GM18951 (cell line): Measurements from ENCODE around the gene HLA-DOB.

Experiments used
- POLR2A ChIP-seq: IDR thresholded peaks from 4 replicates; pipeline ENCODE4 v1.6.1; 2011; ENCODE audit warnings: mild to moderate bottlenecking; ENCODE audit not compliant: insufficient read length, insufficient read depth; ENCODE audit errors: extremely low read depth
- in situ Hi-C: fragments of 300-500 bp; cut with MboI; formaldehyde crosslinking; loops from one replicate; pipeline ENCODE4 v1.12.0; 2022; ENCODE audit warnings: low sequenced_read_pairs, mixed read lengths, inconsistent platforms; ENCODE audit not compliant: unreplicated experiment

Gene HLA-DOB

DNA sequence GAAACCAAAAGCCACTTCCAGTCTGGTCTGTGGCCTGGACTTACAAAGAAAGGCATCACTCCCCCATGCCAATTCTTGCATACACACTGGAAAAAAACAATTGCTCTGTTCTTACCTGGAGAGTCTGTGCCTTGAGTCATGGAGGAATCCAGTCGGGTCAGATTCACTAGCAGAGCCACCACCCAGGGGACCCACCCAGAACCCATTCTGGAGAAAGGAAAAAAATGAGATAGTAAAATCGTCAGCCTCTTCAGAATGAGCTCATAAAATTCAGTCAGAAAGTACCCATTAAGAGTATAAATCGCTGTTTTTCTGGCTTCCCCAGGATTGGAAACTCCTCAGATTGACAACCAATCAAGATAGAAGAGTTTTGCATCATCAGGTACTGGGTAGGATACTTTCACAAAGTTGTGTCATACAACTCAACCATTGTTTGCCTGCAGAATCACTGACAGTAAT is at the start of gene HLA-DOB:
TSS of gene HLA-DOB (minus strand) at position 257 of the 459 bp plus-strand sequence. CDS start at position 206, 51 bp downstream.
- in situ Hi-C loops, result no loop called here
- no peak for TF ChIP-seq POLR2A

DNA sequence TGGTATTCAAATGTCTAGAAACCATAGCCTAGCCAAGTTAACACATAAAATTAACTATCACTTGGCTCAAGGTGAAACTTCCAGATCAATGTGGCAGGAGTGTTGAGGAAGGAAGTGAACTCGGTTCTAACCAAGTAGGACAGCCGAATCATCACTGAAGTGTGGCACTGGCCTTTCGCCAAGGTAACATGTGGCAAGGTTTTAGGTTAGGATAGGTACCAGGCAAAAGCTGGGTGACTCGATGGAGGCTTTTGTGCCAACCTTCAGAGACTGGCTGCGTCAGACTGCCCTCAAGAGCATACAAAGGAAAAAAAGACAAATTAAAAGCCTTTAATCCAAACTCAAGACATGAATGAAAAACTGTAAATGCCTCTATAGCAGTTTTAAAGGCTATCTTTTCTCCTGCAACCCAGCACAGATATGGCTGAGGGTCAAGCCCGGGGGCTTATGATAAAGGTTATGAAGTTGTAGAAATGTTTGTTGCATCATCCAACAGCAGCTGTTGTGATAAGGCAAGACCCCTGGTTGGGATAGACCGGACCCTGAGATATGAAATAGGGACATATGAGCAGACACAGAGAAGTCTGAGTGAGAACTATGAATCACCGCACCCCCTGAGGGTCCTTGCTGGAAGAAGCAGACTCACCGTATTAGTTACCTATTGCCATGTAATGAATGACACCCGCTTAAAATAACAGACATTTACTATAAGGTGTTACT is 49.1 kb upstream of the HLA-DOB start:
- TF ChIP-seq POLR2A, result no peak
- in situ Hi-C loops, result no loop called here

DNA sequence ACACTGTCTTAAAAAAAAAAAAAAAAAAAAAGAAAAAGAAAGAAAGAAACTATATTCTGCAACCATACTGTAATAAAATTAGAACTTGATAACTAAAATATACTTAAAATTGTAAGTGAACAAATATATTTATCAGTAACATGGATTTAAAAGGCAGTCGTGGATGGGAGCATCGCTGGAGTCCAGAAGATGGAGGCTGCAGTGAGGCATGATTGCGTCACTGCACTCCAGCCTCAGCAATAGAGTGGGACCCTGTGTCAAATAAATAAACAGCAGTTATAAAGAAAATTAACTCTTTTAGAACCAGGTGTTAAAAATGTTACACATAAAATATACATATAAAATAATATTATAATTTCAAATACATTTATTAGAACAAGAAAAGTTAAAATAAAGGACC is 45.9 kb upstream of the HLA-DOB start:
- in situ Hi-C loops, result no loop called here
- TF ChIP-seq POLR2A, result no peak

DNA sequence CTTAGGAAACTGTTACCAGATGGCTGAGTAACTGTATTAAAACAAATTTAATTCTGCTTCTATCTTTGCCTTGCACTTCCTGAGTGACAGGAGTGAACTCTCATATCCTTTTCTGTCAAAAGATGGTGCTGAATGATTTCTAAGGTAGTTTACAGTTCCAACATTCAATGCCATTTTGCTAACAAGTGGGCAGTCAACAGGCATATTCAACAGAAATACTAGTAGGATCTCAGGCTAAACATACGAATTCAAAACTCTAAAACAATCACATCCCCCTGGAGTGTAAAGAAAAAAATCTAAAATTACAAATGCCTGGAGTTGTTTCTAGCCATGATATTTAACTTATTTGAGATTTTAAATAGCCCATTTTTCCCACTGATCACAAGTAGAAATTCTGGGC is 43.9 kb upstream of the HLA-DOB start:
- in situ Hi-C loops, result no loop called here
- no peak for TF ChIP-seq POLR2A

DNA sequence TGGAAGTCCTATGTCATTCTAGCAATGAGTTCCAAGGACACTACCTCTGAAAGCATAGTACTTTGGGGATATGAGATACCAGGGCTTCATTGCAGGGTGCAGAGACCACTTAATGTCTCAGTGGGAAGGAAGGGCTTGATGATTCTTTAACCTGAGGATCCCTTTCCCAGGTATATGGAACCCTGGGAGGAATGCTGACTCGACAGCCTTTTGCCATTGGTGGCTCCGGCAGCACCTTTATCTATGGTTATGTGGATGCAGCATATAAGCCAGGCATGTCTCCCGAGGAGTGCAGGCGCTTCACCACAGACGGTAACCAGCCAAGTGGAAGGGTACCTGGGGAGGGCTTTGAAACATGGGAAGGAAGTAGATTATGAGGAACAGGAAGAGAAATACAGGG is 41.4 kb upstream of the HLA-DOB start:
- no peak for TF ChIP-seq POLR2A
- in situ Hi-C loops, result no loop called here

DNA sequence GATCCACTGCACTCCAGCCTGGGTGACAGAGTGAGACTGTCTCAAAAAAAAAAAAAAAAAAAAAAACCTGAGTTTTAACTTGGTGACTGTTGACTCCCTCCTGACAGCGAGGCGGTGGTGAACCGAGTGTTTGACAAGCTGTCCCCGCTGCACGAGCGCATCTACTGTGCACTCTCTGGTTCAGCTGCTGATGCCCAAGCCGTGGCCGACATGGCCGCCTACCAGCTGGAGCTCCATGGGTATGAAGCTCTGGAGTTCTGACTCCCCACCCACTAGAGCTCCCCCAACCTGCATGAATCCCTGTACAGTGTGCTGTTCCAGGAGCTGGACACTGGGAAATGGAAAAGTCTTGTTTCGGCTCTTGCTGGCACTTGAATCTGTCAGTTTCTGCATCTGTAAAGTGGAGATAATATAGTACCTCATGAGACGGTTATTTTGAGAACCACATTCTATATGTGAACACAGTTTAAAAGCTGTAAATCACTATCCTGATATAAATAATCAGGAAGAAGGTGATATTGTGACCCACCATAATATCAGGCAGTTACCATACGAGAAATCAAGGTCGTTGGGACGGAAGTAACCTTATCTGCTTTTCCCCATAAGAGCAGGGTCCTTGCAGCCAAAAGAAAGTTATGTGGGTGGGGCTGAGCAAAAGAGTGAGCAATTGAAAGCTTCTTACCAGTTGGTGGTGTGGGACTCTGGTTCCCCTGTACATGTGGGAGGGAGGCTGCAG is 40.5 kb upstream of the HLA-DOB start:
- in situ Hi-C loops, result no loop called here

DNA sequence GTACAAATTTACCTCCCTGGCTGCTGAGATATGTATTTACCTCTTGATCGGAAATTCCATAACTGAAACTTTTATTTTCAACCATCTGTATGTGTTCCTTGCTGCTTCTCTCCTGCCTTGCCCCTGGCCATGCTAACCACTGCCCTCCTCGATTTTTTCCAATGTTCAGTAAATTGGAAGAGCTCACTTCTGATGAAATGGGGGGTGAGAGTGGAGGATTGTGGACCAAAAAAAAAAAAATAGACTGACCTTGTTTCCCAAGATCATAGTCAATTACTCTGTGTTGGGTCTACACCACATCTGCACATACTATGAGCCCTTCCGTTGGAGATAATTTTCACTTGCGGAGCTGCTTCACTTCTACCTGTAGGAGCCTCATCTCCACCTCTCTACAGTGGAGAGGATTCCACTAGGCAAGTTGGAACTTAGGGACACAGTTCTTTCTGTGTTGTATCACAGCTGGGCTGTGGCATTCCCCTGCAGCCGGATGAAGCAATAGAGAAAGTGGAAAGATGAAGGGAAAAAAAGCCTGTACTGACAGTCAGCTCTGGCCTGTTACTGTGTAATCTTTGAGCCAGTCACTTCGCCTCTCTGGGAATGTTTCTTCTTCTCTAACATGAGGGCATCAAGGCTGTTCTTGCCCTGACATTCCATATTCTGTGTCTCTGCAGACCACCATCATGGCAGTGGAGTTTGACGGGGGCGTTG is 38.8 kb upstream of the HLA-DOB start:
- in situ Hi-C loops, result no loop called here
- no peak for TF ChIP-seq POLR2A

More for the DNA sequence above, 40.5 kb upstream of the HLA-DOB start:
- no peak for TF ChIP-seq POLR2A

DNA sequence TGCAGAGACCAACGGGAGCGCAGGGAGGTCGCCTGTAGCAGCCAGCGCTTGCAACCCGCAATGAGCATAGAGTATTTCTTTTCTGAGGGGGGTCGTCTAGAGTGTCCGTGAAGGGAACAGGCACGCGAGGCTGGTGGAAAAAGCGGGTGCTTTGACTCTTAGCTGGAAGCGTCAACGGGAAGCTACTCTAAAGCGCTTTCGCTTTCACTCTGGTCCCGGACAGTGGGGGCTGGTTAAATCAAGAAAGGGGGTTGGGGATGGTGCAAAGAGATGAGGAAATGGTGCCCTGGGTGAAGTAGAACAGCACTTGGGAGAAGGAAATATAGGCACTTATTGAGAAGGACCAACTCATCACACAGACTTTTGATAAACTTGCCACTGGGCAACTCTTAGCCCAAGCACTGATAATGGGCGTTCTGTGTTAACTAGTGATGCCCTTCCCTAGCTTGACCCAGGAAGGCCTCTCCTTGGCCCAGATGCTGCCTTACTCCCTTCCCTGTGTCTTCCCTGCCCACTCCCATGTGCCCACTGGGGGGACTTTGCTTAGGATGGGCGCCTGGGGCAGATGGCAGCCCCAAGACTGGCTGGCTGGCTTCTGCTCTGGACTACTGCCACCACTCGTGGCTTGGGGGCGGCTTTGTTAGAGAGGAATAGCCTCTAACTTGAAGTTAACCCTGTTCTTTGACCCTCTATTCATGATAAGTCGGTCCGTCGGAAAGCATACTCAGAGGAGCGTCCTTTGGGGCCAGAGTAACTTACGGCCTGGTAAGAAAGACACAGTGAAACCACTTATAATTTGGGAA is 37.8 kb upstream of the HLA-DOB start:
- in situ Hi-C loops, result no loop called here
- no peak for TF ChIP-seq POLR2A

DNA sequence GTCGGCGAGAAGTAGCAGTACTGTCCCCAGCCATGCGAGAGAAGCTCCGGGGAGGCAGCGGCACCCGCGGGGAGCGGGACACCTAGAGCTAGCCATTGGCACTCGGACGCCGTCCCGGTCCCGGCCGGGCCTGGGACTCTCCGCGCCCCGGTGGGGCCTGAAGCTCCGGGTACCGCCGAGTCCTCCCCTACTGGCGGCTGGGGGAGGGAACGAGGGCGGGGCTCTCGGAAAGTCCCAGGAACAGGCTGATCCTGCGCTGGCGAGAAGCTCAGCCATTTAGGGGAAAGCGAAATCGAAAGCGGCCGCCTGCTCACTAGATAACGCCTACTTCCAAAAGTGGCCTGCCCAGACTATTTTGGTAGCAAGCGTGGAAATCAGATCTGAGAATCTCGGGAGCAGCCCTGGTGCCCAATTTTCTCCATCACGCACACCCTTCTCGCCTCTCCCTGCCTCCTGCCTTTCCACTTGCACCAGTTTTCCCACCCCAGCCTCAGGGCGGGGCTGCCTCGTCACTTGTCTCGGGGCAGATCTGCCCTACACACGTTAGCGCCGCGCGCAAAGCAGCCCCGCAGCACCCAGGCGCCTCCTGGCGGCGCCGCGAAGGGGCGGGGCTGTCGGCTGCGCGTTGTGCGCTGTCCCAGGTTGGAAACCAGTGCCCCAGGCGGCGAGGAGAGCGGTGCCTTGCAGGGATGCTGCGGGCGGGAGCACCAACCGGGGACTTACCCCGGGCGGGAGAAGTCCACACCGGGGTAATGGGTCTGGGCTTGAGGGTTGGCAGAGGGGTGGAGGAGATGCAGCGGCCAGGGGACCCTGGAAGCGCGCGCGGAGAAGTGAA is 37.0 kb upstream of the HLA-DOB start, which contains the start of the genes PSMB9 and TAP1:
TSS of gene PSMB9 (plus strand) at position 652 of the 835 bp plus-strand sequence. CDS start at position 690, 38 bp downstream.
TSS of gene TAP1 (minus strand) at position 164 of the 835 bp plus-strand sequence. CDS start at position 96, 68 bp downstream.
- peak; percentile 95 for TF ChIP-seq POLR2A
- in situ Hi-C loops, result no loop called here

DNA sequence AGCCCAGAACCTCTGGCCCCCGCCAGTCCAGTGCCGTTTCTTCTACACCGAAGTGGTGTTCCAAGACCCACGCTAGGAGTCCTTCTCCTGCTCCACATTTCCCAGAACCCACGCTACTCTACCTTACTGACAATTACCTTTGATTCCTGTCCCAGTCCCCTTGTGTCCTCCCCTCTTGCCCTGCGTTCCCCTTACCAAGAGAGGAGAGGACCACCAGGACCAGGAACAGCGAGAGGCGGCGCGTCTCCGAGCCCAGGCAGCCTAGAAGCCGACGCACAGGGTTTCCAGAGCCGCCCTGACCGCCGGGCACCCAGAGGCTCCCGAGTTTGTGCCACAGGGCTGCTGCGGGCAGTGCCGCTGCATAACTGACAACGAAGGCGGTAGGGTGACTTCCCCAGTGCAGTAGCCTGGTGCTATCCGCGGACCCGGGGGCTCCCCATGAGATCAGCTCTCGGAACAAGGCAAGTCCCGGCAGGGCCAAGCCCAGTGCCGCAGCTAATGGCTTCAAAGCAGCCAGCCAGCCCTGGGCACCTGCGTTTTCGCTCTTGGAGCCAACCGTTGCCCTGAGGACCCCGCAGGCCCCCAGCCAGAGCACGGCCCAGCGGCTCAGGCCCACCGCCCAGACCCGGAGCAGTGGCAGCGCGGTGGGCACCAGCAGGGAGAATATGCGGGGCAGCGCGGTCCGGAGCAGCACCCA is 36.2 kb upstream of the HLA-DOB start:
- no peak for TF ChIP-seq POLR2A
- in situ Hi-C loops, result no loop called here
